A204.1 (cell line): ENCODE data around the gene NCBP1.
"Not testable (repeated sequence)": the region's sequence is repeated elsewhere in the genome, so short reads cannot be mapped to it uniquely, and the experiment has no call there.

Source experiments
- FAIRE-seq: peaks from 2 replicates; lab custom pipeline; 2012; peaks lifted over from hg19 to GRCh38; lab: Jason Lieb, UNC

Gene NCBP1, protein sequence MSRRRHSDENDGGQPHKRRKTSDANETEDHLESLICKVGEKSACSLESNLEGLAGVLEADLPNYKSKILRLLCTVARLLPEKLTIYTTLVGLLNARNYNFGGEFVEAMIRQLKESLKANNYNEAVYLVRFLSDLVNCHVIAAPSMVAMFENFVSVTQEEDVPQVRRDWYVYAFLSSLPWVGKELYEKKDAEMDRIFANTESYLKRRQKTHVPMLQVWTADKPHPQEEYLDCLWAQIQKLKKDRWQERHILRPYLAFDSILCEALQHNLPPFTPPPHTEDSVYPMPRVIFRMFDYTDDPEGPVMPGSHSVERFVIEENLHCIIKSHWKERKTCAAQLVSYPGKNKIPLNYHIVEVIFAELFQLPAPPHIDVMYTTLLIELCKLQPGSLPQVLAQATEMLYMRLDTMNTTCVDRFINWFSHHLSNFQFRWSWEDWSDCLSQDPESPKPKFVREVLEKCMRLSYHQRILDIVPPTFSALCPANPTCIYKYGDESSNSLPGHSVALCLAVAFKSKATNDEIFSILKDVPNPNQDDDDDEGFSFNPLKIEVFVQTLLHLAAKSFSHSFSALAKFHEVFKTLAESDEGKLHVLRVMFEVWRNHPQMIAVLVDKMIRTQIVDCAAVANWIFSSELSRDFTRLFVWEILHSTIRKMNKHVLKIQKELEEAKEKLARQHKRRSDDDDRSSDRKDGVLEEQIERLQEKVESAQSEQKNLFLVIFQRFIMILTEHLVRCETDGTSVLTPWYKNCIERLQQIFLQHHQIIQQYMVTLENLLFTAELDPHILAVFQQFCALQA

DNA sequence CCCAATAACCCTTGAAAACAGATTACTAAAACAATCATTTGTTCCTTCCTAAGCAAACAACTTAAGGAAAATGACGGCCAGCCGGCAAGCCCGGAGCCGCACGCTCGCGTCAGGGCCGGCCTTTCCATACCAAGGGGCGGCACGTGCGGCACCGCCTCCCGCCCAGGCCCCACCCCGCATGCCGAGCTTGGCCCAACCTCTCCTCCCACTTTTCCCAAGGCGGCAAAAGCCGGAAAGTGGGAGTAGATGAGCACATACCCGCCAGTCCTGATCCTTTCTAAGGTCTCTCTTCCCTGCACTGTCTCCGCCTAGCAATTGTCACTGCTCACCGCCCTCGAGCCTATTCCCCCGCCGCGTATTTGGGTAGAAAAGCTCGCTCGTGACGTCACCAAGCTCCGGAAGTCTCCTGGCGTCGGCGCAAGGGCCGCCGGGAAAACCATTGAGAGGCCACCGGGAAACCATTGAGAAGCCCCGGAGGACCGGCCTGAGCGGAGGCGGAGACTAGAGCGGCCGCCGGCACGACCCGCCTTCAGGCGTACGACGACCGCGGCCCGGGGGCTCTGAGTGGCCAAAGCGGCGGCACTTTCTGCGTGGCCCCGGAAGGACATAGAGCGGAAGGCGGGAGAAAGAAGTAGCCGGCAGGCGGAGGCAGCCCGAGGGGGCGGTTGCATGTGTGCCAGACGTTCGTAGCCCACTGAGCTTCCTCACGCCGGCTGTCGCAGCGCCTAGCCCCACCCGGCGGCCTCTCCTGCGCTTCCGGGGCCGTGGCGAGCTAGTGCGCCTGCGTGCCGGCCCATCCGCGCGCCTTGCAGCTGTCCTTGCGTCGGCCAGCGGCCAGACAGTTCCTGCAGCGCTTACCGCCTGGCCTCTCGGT lies at the start of gene NCBP1, which contains the start of gene TSTD2:
Gene NCBP1, plus strand, starts transcription at position 837 of the 874 bp plus-strand sequence. CDS start 61 bp downstream, outside the sequence.
Gene TSTD2, minus strand, starts transcription at position 384 of the 874 bp plus-strand sequence. CDS start 5,806 bp downstream, outside the sequence.
- FAIRE-seq: peak; percentile 94

DNA sequence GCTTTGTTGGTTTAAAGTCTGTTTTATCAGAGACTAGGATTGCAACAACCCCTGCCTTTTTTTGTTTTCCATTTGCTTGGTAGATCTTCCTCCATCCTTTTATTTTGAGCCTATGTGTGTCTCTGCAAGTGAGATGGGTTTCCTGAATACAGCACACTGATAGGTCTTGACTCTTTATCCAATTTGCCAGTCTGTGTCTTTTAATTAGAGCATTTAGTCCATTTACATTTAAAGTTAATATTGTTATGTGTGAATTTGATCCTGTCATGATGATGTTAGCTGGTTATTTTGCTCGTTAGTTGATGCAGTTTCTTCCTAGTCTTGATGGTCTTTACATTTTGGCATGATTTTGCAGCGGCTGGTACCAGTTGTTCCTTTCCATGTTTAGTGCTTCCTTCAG lies 48.8 kb upstream of the NCBP1 start:
- not testable (repeated sequence) for FAIRE-seq

DNA sequence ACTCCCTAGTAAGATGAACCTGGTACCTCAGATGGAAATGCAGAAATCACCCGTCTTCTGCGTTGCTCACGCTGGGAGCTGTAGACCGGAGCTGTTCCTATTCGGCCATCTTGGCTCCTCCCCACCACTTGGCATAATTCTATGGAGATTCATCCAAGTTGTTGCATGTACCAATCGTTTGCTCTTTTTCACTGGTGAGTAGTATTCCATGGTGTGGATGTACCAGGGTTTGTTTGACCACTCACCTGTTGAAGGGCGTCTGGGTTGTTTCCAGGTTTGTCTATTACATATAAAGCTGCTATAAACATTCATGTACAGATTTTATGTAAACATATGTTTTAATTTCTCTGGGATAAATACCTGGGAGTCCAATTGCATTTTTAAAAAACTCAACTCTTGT lies 46.7 kb upstream of the NCBP1 start:
- FAIRE-seq: not testable (repeated sequence)

DNA sequence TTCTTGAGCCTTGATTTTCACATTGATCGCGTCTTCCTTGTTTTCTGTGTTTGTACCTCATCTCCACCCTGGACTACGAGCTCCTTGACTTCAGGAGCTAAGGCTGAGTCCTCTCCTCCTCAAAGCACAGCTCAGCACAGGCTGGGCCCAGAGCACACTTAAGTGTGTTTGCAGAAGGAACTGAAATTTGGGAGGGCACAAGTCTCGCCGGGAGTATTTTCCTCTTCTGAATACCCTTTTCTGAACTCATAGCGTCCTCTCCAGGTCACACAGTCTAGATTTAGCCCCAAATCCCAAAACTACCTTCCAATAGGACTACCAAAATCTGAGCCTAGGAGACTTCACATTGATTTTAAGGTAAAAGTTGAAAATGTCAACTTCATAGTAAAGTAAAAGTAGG lies 42.1 kb upstream of the NCBP1 start:
- no peak for FAIRE-seq

DNA sequence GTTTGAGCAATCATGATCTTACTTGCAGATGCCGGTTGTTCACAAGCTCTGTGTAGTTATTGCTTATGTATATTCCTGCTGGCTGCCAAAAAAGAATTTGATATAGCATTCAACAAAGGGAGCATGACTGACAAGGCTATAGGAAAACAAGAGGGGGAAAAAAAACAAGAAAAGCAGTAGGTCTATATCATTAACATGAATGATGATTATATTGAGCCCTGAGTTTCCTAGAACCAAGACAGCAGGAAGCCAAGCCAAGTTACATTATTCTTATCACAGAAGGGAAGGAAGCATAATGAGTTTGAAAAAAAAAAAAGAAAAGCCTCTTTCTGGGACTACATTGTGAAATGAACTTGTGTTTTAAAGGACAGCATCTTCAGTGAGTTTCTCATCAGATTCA lies 41.5 kb upstream of the NCBP1 start:
- FAIRE-seq: no peak

DNA sequence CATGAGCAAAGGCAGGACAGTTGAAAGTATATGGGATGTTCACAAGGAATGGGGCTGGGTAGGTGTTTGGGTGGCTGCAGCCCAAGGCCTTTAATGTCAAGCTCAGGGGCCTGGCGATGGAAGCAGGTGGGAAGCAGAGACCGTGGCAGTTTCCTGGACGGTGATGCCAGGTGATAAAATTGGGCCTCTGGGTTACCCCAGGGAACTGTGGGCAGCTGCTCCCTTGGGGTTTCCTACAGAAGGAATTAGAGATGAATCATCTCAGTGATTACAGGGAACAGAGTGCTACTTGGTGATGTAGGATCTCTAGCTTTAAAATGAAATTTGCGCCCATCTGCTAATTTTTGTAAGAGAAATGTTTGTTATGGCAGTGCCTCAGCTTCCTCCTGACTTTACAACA lies 39.7 kb upstream of the NCBP1 start:
- no peak for FAIRE-seq

DNA sequence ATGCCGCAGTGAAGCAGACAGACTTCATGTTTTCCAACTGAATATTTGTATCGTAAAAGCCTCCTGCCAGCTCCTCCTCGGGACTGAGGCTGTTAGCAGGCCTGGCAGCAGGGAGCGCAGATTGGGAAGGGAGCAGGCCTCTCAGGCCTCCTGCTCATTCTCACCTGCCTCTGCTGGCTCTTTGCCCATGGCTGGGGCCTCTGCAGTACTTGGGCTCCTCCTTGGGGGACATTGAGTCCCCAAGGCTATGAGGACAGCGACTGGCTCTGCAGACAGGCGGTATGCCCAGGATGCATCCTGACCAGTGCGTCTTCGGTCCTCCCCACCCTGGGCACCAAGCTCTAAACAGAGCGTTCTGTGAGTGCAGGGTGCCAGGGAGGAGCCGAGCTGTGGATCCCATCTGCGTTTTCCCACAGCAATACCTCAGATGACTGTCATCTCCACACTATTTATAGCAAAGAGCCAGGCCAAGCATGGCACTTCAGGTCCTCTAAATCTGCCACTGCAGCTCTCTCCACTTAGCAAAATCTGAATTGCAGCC lies 39.2 kb upstream of the NCBP1 start:
- FAIRE-seq: no peak

DNA sequence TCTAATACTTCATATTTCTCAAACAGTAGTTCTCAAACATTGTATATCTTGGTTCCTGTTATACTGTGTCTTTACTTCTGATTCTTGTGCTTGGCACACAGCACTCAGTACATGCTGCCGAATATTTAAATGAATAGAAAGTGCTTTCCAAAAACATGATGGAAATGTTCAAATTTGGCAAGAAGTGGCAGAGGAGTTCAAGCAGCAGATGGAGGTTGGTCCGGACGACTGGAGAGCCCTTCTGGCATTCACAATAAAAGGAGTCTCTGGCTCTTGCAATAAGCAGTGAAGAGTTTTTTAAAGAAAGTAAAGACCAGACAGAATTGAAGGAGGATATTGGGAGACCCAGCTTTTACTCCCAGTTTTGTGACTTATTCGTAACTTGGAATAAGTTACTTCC lies 36.7 kb upstream of the NCBP1 start:
- no peak for FAIRE-seq

DNA sequence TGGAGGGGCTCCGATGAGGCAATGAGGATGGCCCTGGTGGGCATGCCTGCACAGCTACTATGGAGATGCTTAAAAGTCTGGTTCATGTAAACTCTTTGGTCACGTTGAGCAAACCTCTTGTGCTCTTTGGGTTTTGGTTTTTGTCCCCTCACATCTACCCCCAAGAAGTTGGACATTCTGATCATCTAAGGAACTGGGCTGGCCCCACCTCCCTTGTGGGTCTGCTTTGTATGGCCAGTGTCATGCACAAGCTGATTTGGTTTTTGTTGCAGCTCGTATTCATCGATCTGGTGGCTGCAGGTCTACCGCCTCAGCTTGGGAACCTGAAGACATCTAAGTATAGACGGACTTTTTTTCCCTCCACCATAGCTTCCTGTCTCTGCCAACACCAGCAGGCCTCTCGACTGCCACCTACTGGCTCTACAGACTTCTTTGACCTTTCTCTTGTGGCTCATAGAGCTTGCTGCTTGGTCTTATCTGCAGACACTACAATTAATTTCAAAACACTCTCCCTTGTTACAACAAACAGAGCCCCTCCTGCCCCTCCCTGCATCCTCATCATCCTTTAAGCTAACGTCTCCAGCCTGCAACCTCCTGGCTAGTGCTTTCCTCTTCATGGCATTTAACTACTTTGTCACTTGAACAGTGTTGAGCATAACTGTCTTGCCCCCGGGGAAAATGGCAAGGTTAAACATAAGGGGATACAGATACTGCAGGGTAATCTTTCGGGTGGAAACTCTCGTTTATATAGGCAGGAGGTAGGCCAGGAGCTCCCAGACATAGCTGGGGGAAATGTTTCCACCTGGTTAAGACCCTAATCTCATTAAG lies 34.9 kb upstream of the NCBP1 start:
- no peak for FAIRE-seq

DNA sequence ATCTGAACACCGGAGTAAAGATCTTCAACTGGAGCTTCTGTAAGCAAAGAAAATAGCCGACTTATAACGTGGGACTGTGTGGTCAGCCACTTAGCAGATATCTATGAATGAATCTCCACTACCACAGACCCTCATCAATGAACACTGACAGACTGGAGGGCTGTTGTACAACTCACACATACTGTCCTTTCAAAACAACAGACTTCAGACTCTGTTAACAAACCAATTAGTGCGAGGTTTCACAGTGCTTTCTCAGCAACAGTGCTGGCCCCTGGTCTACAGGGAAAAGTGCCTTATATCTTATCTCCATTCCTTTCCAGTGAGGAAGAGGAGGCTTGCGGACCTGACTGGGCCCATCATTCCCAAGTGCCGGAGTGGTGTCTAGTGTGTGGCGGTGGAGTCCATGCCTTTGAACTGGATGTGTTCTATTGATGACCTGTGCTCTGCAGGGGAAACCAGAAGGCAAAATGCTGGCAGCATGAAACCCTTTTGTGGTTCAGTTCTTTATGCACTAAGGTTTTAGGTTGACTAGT lies 34.2 kb upstream of the NCBP1 start:
- no peak for FAIRE-seq

DNA sequence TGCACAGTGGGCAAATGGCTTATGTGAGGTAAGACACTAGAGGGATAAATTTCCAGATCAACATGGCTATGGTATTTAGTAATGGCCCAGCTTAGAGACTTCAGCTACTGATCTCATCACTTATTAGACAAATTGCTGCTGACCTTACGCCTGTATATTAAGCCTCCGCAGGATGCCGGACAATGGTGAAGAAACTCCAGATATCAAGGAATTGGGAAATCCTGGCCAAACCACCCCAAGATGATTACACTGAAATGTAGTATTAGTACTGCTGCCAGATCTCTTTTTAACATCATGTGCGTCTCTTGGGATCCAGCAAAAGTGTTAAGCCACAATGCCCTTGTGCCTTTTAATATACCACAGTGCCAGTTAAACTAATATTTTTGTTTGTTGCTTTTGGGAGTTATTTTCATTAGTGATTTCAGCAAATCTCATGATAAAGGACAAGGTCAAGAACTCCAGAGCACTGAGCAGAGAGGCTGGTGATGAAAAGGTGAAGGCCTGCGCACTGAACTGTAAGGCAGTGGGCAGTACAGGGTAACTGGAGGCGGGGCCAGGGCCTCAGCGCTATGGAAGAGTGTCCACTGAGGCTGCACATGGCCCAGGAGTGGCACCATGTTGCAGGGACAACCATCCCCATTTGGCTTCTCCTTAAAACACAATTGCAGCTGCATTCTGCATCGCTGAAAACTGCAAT lies 32.9 kb upstream of the NCBP1 start:
- no peak for FAIRE-seq

DNA sequence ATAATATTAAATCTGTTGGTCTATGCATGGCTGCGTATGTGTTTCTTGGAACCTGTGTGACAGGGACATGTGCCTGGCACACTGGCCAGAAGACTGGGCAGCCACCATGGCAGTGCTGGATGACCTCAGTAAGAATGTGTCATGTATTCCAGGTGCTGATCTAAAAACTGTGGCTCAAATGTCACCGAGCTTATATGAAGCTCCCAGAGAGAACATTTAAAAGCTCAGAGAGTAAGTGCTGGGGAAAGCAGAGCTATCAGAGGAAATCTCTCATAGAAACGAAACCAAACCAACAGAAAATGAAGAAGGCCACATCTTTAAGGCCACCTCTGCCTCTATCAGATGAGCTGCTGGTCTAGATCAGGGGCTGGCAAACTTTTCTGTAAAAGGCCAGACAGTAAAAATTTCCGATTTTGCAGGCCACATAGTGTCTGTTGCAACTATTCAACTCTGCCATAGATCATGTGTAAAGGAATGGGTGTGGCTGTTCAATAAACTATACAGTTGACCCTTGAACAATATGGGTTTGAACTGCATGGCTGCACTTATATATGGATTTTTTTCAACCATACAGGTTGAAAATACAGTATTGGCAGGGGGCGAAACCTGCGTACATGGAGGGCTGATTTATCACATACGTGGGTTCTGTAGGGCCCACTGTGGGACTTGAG lies 32.3 kb upstream of the NCBP1 start:
- FAIRE-seq: no peak

DNA sequence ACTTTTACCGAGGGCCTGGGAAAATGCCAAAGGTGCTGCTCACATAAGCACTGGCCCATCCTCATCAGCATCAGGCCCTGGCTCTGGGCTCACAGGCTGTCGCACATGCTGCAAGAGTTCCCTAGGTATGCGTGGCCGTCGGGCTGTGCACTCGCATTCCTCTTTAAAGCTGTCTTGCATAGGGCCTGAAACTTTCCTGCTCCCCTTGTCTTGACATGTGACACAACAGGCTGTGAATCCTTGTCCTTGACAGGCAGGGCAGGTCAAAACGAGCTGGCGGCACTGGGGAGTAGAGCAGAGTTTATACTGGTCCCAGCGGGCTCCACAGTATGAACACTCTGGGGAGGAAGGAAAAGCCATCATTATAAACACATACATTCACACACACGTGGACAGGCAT lies 31.2 kb upstream of the NCBP1 start:
- no peak for FAIRE-seq

DNA sequence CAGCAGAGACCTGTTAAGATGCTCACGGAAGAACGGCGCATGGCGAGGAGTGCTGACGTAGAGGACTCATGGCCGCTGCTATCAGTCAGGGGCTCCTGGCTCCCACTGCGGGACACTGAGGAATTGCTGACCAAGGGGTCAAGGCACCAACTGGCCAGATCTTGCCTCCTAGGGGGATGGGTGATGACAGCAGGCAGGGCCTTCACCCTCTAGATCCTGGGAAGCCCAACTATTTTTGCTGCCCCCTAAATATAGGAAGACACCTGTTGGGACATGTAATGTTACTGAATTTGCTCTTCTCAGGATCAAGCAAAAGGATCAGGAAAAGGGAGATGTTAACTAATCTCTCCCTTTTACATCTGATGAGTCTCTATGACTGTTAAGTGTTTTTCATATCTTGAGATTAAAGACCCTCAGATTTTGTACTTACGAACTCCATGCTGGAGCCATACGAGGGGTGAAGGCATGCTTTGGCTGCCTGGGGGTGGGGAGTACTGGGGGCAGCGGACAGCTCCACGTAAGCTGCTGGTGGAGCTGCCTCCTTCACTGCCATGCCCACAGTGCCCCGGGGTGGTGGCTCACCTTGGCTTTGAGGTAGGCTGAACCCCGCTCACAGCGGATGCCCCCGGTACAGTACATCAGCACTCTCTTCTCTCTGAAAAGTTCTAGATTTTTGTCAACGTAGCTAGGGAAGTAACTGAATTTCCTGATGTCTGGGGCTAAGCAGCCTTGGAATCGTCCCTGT lies 28.5 kb upstream of the NCBP1 start:
- no peak for FAIRE-seq

DNA sequence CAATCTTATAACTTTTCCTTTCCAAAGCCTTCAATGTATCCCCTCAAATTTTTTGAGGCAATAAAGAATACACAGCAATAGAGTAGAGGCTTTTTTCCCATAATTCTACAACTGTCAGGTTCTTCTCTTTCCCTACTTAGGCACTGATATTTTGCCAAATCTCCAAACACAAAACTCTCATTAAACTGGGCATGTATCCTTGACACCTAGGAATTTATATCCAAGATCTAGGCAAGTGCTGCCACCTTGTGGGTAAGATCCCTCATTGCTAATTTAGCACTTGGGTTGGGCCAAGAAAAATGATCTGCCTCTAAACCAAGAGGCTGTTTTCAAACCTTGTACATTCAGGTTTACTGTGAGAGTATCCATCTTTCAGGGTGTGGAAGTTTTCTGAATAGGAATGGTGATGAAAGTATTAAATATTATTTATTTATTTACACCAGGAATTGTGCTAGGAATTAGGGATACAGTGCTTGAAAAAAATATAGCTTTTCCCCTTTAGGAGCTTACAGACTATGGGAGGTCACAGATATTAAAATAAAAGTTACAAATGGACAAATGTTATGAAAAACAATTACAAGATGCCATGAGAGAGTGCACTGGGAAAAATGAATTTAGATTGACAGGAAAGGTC lies 18.1 kb upstream of the NCBP1 start:
- FAIRE-seq: peak; percentile 93

DNA sequence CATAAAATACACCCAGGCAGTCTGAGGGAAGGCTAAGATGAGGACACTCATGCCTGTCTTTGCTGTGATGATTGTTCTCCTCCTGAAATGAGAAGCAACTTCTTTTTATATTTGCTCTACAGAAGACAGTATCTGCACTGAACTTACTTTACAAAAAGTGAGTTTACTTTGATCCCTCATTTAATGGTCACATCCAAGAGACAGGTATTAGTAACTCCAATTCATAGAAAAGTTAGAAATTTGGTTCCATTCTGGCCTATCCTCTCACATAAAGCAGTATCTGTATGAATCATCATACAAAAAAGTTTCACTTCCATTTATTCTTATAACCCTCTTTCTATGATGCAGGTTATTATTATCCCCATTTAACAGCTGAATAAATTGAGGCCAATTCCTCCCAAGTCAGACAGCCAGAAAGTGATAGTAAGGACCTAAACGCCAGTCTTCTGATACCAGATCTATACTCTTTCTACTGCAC lies 15.6 kb upstream of the NCBP1 start:
- no peak for FAIRE-seq

DNA sequence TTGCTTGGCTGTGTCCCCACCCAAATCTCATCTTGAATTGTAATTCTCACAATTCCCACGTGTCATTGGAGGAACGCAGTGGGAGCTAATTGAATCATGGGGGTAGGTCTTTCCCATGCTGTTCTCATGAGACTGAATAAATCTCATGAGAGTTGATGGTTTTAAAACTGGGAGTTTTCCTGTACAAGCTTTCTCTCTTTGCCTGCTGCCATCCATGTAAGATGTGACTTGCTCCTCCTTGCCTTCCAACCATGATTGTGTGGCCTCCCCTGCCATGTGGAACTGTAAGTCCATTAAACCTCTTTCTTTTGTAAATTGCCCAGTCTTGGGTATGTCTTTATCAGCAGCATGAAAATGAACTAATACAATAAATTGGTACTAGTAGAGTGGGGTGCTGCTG lies 13.6 kb upstream of the NCBP1 start:
- not testable (repeated sequence) for FAIRE-seq

DNA sequence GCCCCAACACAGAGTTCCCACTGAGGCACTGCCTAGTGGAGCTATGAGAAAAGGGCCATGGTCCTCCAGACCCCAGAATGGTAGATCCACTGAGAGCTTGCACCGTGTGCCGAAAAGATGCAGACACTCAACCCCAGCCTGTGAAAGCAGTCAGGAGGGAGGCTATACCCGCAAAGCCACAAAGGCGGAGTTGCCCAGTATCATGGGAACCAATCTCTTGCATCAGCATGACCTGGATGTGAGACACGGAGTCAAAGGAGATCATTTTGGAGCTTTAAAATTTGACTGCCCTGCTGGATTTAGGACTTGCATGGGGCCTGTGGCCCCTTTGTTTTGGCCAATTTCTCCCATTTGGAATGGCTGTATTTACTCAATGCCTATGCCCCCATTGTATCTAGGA lies 11.1 kb upstream of the NCBP1 start:
- not testable (repeated sequence) for FAIRE-seq
